Stimulated activated CD8-positive, alpha-beta memory T cell treated with anti-CD3 and anti-CD28 coated beads, Interleukin-4, amount 100 ng/mL, for 24 hours (primary cell): ENCODE measurements around the gene IER3.
"Not testable (repeated sequence)": the region's sequence is repeated elsewhere in the genome, so short reads cannot be mapped to it uniquely, and the experiment has no call there.

Source experiments
- DNase-seq: peaks from one replicate; pipeline ENCODE4 v3.0.0-alpha.2; 2020; ENCODE audit warnings: low read depth

The IER3 gene

DNA sequence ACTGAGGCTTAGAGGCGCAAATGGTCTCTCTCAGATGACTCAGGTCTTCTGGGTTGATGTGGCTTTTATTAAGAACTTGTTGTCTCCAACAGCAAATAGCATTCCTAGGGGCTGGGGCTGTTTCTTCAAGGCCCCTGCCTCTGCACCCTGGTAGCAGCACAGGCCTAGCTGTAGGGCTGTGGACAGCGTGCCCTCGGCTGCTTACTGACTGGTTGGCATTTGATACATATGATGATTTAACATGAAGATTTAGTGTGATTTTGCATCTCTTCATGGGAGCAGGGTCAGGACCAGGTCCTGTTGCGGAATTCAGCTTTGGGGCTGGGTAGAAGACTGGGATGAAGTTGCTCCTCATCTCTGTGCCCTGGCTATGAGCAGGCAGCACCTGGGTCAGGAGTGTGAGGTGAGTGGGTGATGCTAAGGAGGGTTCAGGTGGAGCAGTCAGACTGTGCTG, 24.3 kb upstream of the IER3 start:
- no peak for DNase-seq

DNA sequence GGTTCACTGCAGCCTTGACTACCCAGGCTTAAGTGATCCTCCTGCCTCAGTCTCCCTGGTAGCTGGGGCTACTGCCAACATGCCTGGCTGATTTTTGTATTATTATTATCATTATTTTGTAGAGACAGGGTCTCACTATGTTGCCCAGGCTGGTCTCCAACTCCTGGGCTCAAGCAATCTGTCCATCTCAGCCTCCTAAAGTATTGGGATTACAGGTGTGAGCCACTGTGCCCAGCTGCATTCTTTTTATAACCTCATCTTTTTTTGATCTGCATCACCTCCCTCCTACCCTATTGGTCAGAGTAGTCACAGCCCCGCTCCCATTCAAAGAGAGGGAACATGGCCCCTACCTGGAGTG, 23.6 kb upstream of the IER3 start:
- DNase-seq, result no peak

DNA sequence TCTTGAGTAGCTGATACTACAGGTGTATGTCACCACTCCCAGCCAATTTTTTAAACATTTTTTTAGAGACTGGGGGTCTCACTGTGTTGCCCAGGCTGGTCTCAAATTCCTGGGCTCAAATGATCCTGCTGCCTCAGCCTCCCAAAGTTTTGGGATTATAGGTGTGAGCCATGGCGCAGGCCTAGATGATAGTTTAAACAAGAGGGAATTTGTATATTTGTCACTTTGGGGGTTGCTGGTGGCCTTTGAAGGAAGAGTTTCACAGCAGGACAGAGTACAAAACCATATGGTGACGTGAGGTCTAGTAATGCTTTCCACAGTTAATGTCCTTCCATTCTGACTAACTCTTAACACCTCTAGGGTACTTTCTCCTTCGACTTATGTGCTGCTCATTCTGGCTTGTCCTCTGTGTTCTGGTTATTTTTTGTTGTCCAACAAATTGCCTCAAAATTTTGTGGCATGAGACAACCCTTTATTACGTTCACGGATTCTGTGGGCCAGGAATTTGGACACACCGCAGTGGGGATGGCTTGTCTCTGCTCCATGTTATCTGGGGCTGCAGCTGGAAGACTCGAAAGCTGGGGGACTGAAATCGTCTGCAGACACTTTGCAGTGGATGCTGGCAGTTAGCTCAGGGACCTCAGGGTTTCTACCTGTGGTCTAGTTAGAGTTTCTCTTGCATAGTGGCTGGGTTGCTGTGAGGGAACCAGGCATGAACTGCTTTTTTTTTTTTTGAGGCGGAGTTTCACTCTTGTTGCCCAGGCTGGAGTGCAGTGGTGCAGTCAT, 23.0 kb upstream of the IER3 start:
- DNase-seq, result no peak

DNA sequence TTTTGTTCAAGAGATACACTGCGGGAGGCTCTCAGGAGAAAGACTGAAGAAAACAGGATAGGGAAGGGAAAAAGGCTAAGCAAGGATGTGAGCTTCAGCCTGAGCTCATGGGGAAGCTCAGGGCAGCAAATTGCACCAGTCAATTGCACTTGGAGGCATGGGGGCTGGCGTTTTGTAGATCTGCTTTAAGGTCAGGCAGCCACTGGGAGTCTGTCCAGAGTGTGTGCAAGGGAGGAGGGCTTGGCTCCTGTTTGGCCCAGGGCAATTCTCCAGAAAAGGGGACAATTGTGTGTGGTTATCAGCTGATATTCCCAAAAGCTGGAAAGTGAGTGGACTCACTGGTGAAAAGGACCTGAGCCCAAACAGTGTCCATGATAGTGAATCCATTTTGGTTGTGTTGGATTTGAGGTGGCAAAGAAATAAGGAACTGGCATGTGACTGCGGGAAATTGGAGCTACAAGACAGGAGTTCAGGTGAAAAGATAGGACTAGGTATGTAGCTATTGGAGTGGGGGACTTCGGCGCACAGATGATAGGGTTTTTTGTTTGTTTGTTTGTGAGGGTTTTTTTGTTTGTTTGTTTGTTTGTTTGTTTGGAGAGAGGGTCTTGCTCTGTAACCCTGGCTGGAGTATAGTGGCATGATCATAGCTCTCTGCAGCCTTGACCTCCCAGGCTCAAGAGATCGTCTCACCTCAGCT, 22.3 kb upstream of the IER3 start:
- no peak for DNase-seq

DNA sequence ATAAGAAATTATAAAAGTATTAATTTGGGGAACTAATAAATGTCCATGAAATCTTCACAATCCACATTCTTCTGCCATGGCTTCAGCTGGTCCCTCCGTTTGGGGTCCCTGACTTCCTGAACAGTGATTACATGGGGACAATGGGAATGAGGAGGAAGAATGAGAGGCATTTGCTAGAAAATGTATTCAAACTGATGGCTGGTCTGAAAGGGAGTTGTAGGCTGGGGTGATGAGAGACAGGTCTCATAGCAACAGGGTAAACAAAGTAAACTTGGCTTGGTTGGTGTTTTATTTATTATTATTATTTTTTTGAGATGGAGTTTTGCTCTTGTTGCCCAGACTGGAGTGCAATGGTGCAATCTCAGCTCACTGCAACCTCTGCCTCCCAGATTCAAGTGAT, 21.1 kb upstream of the IER3 start:
- DNase-seq, result not testable (repeated sequence)

DNA sequence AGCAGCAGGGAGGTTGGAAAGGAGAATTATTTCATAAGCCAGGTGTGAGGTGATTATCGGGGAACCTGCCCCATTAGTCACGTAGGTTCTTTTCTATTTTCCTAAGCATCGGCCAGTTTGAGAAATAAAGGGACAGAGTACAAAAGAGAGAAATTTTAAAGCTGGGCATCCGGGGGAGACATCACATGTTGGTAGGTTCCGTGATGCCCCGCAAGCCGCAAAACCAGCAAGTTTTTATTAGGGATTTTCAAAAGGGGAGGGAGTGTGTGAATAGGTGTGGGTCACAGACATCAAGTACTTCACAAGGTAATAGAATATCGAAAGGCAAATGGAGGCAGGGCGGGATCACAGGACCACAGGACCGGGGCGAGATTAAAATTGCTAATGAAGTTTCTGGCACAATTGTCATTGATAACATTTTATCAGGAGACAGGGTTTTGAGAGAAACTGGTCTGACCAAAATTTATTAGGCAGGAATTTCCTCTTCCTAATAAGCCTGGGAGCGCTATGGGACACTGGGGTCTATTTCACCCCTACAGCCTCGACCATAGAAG, 20.2 kb upstream of the IER3 start:
- DNase-seq, result not testable (repeated sequence)

DNA sequence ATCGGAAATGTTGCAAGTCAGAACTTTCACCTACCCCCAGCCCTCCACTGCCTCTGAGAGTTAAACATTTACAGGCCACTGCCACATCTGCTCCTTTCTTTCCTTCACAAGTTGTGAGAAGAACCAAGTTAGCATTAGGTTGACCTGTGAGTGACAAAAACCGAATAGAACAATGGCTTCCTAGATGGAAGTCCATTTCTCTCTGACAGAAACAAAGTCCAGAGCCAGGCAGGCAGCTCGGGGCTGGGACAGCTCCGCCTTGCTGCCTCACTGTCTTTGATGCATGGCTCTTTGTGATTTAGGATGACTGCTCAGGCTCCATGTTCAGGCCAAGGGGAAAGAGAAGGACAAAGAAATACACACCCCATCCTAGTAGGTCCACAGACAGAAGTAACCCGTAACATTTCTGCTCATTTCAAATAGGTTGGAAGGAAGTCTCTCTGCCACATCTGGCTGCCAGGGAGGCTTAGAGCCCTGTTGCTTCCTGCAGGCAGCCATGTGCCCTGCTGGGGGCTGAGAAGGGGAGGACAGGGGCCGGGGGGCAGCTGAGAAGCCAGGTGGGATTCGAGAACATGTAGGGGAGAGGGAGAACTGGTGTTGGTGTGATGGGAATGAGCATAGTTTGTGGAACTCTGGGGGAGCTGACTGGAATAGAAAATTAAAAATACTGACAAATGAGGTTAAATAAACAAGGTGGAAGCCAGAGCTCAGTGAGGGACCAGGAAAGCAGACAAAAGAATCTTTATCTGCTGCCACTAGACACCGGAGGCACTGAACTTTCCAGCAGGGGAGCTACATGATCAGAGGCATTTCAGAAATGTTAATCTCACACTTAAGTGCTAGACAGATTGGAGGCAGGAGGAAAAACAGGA, 19.5 kb upstream of the IER3 start:
- no peak for DNase-seq

DNA sequence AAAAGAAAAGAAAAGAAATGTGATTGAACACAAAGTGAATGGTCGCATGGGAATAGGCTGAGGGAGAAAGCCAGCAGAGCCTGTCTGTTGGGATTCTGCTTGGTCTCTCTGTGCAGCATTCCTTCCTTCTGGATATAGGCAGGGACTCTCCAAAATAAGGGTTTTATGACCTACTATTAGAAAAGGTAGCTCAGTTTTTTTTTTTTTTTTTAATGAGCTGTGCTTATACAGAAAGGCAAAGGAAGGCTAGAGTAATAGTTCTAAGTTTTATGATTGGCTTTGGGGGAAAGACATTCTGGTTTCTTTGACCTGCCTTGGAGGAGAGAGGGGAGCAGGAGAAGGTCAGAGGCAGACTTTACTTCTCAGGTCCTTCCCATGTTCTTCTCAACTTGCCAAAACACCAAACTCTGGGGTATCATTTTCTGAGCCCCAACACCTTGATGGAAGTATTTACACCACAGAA, 18.8 kb upstream of the IER3 start:
- no peak for DNase-seq

DNA sequence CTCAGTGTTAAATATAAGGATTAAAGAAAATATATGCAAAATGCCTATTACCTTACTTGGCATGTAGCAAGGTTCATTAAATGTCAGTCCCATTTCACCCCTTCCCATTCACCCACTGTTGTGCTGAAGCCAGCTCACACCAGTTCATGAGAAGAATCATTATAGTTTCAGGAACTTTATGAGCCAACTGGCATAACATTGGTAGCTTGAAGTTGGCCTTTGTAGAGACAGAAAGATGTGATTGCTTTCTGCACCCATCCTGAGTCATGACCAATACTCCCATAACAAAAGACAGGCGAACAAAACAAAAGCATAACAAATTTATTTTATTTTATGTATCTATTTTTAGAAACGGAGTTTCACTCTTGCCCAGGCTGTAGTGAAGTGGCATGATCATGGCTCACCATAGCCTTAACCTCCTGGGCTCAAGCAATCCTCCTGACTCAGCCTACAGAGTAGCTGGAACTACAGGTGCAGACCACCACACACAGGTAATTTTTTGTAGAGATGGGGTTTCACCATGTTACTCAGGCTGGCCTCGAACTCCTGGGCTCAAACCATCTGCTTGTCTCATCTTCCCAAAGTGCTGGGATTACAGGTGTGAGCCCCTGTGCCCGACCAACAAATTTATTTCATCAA, 17.6 kb upstream of the IER3 start:
- DNase-seq, result no peak

DNA sequence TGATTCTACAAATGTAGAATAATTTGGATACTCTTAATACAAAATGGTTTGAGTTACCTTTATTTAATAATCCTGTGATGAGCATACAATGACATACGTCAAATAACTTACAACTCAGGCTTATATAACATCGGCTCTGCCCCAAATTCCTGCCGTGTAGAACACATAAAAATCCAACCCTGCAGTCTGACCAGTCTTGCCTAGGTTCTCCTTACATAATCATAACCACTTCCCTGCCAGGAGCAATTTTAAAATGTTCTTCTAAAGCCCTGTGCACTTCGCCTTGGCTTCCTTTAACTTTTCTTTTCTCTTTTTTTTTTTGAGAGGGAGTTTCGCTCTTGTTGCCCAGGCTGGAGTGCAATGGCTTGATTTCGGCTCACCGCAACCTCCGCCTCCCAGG, 16.2 kb upstream of the IER3 start:
- DNase-seq, result no peak

DNA sequence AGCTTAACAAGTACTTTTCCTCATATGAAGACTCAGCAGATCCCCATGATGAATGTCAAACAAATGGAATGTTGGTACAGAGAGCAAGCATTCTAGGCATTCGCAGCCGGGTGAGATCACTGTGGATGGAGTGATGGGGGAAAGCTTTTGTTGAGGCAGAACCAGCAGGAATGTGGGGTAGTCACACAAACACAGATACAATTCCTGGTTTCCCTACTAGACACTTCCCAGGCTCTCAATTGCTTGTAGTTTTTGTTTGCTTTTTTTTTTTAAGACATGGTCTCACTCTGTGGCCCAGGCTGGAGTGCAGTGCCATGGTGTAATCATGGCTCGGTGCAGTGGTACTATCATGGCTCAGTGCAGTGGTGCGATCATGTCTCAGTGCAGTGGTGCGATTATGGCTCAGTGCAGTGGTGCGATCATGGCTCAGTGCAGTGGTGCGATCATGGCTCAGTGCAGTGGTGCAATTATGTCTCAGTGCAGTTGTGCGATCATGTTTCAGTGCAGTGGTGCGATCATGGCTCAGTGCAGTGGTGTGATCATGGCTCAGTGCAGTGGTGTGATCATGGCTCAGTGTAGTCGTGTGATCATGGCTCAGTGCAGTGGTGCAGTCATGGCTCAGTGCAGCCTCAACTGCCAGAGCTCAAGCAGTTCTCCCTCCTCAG, 15.4 kb upstream of the IER3 start:
- DNase-seq, result no peak

DNA sequence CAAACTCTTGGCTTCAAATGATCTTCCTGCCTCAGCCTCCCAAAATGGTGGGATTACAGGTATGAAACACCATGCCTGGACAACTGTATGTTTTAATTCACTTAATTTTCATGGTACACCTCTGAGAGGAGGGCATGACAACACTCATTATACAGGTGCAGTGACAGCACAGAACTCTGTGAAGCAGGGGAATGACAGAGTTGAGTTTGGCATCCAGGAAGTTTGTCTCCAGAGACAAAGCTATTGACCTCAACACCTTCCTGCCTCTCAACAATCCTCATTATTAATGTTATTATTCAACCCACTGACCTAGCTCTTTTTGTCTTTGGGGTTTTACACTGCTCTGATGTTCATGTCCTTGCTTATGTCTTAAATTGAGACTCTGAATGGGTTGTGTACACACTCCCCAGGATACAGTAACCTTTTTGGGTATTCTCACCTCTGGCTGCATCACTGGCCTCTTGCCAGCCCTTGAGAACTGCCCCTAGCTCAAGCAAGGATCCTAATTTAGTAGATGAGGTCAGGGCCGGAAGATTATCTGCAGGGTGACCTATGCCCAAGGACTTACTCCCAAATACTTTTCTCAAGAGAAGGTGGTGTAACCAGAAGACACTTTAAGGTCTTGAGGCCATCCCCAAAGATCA, 13.0 kb upstream of the IER3 start:
- DNase-seq, result no peak

DNA sequence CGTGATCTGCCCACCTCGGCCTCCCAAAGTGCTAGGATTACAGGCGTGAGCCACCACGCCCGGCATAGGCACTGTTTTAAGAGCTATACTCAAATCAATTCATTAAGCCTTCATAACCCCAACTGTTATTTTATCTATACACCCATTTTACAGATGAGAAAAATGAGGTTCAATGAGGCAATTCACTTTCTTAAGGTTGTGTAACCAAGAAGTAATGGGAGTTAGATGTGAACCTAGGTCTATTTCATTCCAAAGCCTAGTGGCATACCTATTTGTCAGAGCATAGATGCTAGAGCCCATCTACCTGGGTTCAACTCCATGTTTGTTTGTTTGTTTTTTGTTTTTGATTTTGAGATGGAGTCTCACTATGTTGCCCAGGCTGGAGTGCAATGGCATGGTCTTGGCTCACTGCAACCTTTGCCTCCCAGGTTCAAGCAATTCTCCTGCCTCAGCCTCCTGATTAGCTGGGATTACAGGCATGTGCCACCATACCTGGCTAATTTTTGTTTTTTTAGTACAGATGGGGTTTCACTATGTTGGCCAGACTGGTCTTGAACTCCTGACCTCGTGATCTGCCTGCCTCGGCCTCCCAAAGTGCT, 12.2 kb upstream of the IER3 start:
- DNase-seq, result not testable (repeated sequence)

DNA sequence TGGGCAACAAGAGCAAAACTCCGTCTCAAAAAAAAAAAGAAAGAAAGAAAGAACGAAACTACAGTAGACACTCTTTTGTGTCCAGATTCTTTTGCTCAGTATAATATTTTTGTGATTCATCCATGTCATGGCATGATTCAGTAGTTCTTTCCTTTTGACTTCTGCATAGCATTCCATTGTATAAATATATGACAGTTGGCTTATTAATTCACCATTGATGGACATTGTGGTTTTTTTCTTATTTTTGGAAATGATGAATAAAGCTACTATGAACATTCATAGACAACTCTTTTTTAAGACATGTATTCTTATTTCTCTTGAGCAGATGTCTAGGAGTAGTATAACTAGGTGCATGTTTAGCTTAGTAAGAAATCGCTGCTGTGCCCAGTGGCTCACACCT, 10.3 kb upstream of the IER3 start:
- DNase-seq, result no peak

DNA sequence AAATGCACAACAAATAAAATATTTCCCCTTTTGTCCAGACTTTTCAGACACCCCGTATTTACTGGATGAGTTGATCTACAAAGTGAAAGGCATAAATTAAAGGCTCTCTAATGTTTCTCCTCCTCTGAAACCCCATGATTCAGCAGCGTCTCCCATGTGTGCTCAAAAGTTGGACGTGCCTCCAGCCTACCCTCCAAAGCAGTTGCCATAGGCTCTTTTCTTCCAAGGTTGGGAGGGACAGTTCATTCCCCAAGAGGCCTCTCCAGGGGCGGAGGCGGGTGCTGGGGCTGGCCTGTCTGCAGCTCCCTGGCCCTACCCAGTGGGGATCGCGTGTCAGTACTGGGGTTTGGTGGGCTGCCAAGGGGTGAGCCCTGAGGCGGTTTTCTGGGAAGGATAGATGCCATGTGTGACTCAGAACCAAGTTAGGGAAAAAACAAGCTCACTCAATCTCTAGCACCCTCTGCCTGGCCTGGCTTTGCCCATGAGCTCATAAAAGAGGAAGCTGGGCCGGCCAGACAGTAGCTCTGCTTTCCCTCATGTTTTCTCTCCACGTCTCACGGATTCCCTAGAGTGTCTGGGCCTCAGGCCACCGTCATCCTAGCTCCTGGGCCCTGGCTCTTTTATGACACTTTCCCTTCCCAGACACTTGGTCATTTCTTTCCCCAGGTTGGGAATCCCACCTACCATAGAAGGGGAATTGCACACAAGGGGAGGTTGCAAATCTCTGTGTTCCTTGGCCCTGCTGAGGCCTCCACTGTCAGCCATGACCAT, 8.0 kb upstream of the IER3 start:
- DNase-seq, result no peak

DNA sequence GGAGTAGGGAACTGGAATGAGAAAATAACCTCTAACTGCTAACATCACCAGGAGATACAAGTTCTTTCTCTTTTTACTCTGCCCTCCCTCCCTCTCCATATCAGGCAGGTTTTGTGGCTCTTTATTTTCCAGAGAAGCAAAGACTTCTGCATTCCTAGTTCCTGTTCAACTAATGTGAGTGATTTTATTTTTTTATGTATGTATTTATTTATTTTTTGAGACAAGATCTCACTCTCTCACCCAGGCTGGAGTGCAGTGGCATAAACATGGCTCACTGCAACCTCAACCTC, 6.0 kb upstream of the IER3 start:
- DNase-seq, result no peak

DNA sequence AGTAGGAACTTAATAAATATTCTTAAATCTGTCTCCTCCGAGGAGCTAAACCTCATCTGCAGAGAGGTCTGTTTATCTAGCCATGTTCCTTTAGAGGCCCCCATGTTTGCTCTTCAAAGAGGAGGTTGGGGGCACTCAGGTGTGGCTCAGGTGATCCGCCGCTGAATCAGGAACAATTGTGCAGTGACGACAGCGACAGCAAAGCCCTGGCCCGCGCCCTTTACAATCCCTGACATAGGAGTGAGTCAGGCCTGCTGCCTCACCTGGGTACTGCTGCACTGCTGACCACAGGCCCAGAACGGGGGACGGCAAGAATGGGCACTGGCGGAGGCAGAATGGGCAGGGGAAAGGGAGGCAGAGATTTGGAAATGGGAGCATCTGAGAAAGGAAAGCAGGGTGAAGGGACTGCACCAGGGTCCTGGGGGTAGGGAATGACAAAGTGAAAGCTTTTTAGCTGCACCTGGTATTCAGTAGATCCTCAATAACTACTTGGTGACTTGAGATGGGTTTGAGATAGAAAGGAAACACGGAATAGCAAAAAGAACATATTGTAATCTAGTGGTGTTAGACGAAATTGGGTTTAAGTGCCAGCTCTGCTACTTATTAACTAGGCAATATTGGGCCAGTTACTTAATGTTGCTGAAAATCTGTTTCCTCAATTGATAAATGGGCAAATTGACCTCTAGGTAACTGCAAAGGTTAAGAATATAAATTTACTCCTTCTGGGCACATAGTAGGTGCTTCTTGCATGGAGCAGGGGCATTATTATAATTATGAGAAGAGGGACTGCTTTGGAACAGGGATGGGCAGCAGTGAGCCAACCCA, 5.4 kb upstream of the IER3 start:
- DNase-seq, result no peak

DNA sequence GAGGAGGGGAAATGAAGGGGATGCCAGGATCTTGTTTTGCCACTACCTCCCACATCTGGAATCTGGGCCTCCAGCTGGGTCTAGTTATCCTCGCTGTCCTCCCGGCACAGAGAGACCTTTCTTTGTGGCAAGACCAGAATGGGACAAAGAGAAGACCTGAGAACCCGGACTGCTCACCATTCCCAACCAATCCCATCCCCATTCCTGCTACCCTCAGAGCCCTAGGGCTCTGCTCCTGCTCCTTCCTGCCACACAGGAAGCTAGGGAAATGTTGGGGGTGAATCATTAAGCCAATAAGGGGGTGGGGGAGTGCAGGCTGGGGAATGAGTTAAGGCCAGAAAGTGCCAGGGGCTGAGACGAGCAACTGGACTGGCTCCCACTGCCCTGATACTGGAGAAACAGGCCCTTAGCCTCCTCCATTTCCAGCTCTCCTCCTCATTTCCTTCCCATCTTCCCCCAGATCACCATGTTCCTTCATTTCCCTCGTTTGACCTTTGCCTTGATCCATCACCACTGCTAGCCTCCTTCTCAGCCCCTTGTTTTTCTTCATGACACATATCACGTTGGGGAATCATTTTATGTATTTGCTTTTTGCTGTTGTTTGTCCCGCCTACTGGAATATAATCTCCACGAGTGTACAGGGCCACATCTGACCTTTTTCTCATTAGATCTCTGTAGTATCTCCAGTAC, 4.6 kb upstream of the IER3 start:
- DNase-seq, result no peak
